Activated naive CD8-positive, alpha-beta T cell treated with anti-CD3 and anti-CD28 coated beads, Interleukin-2, amount 50 U/mL, for 24 hours (primary cell): Measurements from ENCODE around the gene EPS8L1.
A peak's percentile ranks its signal among the peaks of the same experiment; 100 is the strongest.
"Not testable (repeated sequence)": the region's sequence is repeated elsewhere in the genome, so short reads cannot be mapped to it uniquely, and the experiment has no call there.

ENCODE experiments used
- ATAC-seq: fragments of 150-1000 bp; cut with Tn5 transposase; one replicate; pipeline ENCODE4 v1.10.0; 2021
- DNase-seq: peaks from one replicate; pipeline ENCODE4 v3.0.0; 2021
- H3K27ac Mint-ChIP-seq: one replicate; pipeline ENCODE4 v1.8.0; 2021; ENCODE audit warnings: mild to moderate bottlenecking, mixed read lengths
- H3K27me3 Mint-ChIP-seq: one replicate; pipeline ENCODE4 v1.8.0; 2021; ENCODE audit warnings: mixed read lengths
- H3K36me3 Mint-ChIP-seq: one replicate; pipeline ENCODE4 v1.8.0; 2021; ENCODE audit warnings: low read depth, mixed read lengths
- H3K4me1 Mint-ChIP-seq: one replicate; pipeline ENCODE4 v1.8.0; 2021; ENCODE audit warnings: mixed read lengths
- H3K4me3 Mint-ChIP-seq: one replicate; pipeline ENCODE4 v1.8.0; 2021; ENCODE audit warnings: mild to moderate bottlenecking, moderate library complexity, mixed read lengths
- H3K9me3 Mint-ChIP-seq: one replicate; pipeline ENCODE4 v1.8.0; 2021; ENCODE audit warnings: mixed read lengths

The EPS8L1 gene

DNA sequence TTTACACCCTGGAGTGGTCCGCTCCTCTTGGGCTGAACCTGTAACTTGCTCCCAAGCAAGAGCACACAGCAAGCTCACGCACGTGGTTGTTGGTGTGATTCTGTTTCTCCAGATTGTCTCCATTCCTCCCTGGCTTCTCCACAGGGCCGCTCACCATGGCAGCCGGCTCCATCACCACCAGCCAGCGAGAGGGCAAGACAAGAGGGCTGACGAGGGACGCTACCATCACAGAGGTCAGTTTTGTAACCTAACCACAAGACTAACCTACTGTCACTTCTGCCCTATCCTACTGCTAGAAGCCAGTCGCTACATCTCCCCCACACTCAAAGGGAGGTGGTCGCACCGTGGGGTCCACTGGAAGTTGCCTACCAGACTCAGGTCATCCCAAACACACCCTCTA lies 33.0 kb upstream of the EPS8L1 start:
- Mint-ChIP-seq H3K4me1 (peaks cover 20% of the 10 kb centered on the region), H3K9me3 (no peaks in the 10 kb centered on the region), H3K4me3 (peak overlapping the region; percentile 73), H3K27me3 (no peaks in the 10 kb centered on the region), H3K27ac (peak overlapping the region; percentile 85), H3K36me3 (peaks cover 28% of the 10 kb centered on the region)
- ATAC-seq (no peak), DNase-seq (no peak)

DNA sequence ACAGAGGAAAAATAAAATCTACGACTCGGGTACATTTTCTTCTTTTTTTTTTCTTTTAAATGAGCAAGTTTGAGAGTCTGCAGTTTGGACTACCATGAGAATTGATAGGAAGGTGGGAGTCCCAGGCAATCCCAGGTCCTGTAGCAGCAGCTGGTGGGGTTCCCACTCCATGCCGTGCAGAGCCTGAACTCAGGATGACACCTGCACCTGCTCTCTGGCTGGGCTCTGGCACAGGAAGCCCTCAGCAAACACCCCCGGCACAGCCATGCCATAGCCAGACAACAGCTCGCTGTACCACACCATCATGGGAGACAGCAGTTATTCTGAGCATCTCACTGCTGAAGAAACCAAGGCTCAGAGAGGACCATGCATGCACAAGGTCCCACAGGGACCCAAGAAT lies 31.4 kb upstream of the EPS8L1 start:
- no peaks in the 10 kb centered on the region for H3K9me3 Mint-ChIP-seq
- DNase-seq (no peak), ATAC-seq (no peak)
- no peak overlapping the region for H3K4me3 Mint-ChIP-seq
- H3K27me3 Mint-ChIP-seq: no peaks in the 10 kb centered on the region
- peaks cover 20% of the 10 kb centered on the region for H3K4me1 Mint-ChIP-seq
- peaks cover 31% of the 10 kb centered on the region for H3K36me3 Mint-ChIP-seq
- H3K27ac Mint-ChIP-seq: no peak overlapping the region

DNA sequence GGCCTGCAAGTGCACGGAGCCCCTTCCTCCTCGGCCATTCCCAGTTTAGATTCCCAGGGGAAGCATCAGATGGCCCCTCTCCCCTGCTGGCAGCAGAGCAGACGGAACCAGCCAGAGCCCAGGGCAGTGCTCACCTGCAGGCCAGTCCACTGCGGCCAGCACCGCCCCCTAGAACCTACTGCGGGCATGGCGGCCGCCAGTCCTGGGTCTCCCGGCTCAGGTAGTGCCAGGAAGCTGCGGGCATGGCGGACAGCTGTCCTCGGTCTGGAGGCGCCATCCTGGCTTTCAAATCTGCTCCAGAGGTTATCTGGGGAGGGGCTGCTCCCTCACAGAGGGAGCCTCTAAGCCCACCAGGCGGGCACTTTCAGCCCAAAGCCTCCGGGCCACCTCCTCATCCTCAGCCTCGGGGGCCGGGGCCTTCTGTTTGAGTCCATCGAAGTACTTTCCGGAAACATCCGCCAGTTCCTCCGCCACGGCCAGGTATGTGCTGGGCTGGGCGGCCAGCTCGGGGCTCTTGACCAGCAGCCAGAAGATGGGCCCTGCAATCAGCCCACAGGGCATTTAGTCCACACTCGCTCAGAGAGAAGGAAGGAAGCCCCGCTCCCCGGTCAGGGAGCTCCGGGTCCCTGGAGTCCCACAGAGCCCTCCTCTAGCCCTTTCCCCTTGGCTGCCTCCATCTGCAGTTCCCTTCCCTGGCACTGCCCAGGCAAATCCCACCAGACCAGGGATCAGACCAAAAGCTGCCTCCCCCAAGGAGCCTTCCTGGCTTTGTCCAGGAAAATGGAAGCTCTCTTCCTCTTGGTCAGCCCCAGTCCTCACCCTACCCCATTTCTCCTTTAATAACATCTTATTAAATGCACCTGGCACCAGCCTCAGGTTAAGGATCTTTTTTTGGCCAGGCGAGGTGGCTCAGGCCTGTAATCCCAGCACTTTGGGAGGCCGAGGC lies 30.6 kb upstream of the EPS8L1 start:
- no peaks in the 10 kb centered on the region for H3K9me3 Mint-ChIP-seq
- ATAC-seq (no peak), DNase-seq (no peak)
- H3K4me3 Mint-ChIP-seq: no peak overlapping the region
- no peak overlapping the region for H3K27ac Mint-ChIP-seq
- no peaks in the 10 kb centered on the region for H3K27me3 Mint-ChIP-seq
- H3K4me1 Mint-ChIP-seq: peaks cover 20% of the 10 kb centered on the region
- H3K36me3 Mint-ChIP-seq: peaks cover 29% of the 10 kb centered on the region

DNA sequence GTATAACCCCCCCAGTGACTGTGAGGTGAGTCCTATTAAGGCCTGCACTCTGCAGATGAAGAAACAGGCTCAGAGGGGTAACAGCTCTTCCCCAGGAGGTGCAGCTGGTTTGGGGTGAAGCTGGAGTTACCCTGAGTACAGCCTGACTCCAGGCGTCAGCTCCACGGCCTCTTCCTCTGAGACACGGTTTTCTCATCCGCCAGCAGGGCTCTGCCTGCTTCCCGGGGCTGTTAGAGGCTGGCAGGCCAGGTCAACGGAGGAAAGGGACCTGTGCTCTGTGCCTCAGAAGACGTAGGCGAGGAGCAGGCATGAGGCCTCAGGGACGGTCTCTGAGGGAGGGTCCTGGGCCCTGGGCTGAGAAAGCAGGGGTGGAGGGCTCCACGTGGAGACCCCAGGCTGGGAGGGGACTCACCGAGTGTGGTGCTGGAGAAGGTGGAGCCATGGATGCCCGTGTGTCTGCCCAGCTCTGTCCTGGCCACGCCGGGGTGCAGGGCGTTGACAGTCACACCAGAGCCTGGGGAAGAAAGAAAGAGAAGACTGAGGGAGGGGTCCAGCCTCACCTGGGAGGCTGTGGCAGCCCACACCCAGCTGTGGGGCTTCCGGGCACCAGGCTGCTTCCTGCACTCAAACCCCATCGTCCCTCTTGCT lies 28.6 kb upstream of the EPS8L1 start:
- no peak for DNase-seq

DNA sequence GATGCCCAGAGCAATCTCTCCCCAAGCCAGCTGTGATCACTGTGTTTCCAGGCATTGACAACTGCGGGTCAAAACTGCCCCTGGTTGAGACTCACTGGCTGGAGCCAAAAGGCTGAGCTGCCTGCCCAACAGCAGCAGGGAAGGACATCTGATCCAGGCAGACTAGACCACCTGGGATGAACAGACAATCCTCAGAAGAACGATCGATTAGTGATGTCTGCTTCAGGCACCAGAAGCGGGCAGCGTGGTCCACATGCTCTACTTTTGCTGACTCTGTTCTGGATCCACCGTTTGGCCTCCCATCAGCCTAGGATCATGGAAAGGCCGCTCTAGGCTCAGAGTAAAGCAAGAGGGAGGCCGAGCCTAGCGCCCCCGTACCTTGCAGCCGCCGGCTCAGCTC lies 27.7 kb upstream of the EPS8L1 start:
- ATAC-seq (no peak), DNase-seq (no peak)
- H3K4me3 Mint-ChIP-seq: no peak overlapping the region
- no peaks in the 10 kb centered on the region for H3K27me3 Mint-ChIP-seq
- no peak overlapping the region for H3K27ac Mint-ChIP-seq
- H3K36me3 Mint-ChIP-seq: peaks cover 28% of the 10 kb centered on the region
- no peaks in the 10 kb centered on the region for H3K9me3 Mint-ChIP-seq
- peaks cover under 1% of the 10 kb centered on the region for H3K4me1 Mint-ChIP-seq

More for the DNA sequence above, 28.6 kb upstream of the EPS8L1 start:
- Mint-ChIP-seq H3K27ac (no peak overlapping the region), H3K9me3 (no peaks in the 10 kb centered on the region), H3K4me1 (peaks cover 9% of the 10 kb centered on the region), H3K4me3 (no peak overlapping the region), H3K36me3 (peaks cover 28% of the 10 kb centered on the region), H3K27me3 (no peaks in the 10 kb centered on the region)
- no peak for ATAC-seq

DNA sequence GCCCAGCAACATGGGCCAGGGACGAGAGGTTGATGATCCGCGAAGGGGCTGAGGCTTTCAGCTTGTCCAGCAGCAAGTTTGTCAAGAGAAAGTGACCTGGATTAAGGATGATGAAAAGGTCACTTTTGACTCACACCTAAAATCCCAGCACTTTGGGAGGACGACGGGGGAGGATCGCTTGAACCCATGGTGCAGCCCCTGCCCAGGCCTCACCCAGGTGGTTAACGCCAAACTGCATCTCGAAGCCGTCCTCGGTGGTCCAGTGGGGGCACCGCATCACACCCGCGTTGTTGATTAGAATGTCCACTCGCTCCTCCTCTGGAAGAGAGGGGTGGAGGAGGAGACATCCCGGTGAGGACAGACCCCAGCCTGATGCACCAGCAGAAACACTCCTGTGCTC lies 27.2 kb upstream of the EPS8L1 start:
- H3K27ac Mint-ChIP-seq: no peak overlapping the region
- no peak for DNase-seq
- no peaks in the 10 kb centered on the region for H3K27me3 Mint-ChIP-seq
- no peak overlapping the region for H3K4me3 Mint-ChIP-seq
- H3K4me1 Mint-ChIP-seq: no peaks in the 10 kb centered on the region
- H3K36me3 Mint-ChIP-seq: peaks cover 29% of the 10 kb centered on the region
- no peak for ATAC-seq
- H3K9me3 Mint-ChIP-seq: no peaks in the 10 kb centered on the region

DNA sequence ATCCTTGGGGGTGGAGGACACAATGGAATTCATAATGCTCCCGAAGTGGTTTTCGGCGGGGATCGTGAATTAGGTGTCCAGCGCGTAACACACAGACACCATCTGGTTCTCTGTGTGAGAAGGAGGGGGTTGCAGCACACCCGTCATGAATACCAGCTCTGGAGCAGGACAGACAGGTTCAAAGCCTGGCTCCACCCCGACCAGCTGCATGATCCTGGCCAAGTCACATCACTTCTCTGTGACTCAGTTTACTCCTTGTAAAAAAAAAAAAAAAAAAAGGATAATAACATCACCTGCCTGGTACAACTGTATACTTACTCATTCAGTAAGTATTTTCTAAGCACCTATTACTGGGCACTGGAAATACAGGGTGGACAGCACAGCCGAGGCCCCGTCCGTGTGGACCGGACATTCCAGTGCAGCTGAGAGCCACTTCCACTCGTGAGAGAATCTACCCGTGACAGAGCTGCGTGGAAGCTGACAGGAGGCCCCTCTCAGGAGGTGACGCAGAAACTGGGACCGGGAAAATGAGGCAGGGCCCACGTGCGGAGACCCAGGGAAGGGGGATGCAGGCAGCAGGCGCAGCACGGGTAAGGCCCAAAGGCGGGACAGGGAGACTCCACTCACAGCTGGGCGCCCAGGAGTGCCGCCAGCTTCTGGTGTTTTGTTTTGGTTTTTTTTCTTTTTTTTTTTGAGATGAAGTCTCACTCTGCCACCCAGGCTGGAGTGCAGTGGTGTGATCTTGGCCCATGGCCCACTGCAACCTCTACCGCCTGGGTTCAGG lies 24.7 kb upstream of the EPS8L1 start:
- Mint-ChIP-seq H3K36me3 (peaks cover 30% of the 10 kb centered on the region), H3K27ac (no peak overlapping the region), H3K27me3 (no peaks in the 10 kb centered on the region), H3K9me3 (no peaks in the 10 kb centered on the region), H3K4me1 (no peaks in the 10 kb centered on the region), H3K4me3 (no peak overlapping the region)
- no peak for DNase-seq
- ATAC-seq: no peak

DNA sequence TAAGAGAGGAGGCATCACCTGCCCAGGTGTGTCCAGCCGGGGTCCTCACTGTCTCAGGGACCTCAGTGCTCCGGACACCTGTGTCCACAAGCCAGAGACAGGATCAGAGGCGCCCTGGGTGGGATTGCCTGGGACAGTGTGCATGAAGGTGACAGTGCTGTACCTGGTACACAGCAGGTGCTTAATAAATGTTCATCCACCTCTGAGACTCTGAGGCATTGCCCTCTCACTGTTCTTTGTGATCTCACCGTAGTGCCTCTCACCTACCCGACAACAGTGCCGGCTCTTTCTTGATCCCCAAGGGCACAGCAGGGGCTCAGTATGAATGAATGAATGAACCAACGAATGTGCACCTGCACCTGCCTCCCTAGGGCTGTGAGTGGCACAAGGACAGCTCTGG lies 21.9 kb upstream of the EPS8L1 start:
- no peak overlapping the region for H3K4me3 Mint-ChIP-seq
- no peaks in the 10 kb centered on the region for H3K9me3 Mint-ChIP-seq
- no peak for DNase-seq
- ATAC-seq: no peak
- peaks cover 40% of the 10 kb centered on the region for H3K36me3 Mint-ChIP-seq
- no peaks in the 10 kb centered on the region for H3K4me1 Mint-ChIP-seq
- H3K27me3 Mint-ChIP-seq: no peaks in the 10 kb centered on the region
- H3K27ac Mint-ChIP-seq: no peak overlapping the region

DNA sequence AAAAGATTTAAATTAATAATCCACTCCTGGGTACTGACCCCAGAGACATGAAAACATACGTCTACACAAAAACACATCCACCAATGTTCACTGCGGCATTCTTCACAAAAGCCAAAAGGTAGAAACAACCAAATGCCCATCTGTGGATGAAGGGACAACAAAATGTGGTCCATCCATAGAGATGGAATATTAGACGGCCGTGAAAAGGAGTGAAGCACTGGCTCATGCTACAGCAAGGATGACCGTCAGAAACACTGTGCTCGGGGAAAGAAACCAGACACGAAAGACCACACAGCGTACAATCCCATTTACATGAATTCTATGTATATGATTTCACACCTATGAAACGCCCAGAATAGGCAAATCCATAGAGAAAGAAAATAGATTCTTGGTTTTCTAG lies 18.8 kb upstream of the EPS8L1 start:
- no peak overlapping the region for H3K27ac Mint-ChIP-seq
- no peaks in the 10 kb centered on the region for H3K27me3 Mint-ChIP-seq
- DNase-seq (no peak), ATAC-seq (no peak)
- H3K4me3 Mint-ChIP-seq: no peak overlapping the region
- peaks cover 4% of the 10 kb centered on the region for H3K4me1 Mint-ChIP-seq
- no peaks in the 10 kb centered on the region for H3K9me3 Mint-ChIP-seq
- peaks cover 41% of the 10 kb centered on the region for H3K36me3 Mint-ChIP-seq

DNA sequence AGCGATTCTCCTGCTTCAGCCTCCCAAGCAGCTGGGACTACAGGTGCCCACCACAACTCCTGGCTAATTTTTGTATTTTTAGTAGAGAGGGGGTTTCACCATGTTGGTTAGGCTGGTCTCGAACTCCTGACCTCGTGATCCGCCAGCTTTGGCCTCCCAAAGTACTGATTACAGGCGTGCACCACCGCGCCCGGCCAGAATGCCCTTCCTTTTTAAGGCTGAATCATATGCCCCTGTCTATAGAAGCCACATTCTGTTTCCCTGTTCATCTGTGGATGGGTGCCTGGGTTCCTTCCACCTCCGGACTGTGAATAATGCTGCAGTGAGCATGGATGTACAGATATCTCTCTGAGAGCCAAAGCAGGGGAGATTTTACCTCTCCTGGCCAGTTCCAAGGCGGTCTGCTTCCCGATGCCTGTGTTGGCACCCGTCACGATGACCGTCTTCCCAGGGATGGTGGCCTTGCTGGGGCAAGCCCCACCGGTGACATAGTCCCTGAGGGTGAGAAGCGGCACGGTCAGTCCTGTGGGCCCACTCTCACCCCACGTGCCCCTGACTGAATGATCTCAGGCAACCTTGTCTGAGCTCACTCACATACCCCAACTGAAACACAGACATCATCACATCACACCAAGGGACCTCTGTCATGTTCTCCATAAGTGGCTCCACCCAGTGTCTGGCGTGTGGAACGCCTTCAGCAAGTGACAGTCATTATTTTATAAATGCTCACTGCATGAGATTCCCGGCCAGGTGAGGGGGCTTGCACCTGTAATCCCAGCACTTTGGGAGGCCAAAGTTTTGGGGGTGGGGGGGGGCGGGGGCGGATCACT lies 16.7 kb upstream of the EPS8L1 start:
- Mint-ChIP-seq H3K27me3 (no peaks in the 10 kb centered on the region), H3K4me1 (peaks cover 13% of the 10 kb centered on the region), H3K27ac (no peak overlapping the region)

DNA sequence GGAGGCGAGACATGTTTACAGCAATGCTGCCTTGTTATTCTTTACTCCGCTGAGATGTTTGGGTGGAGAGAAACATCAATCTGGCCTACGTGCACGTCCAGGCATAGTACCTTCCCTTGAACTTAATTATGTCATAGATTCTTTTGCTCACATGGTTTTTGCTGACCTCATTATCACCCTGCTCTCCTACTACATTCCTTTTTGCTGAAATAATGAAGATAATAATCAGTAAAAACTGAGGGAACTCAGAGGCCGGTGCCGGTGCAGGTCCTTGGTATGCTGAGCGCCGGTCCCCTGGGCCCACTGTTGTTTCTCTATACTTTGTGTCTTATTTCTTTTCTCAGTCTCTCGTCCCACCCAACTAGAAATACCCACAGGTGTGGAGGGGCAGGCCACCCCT lies 15.4 kb upstream of the EPS8L1 start:
- not testable (repeated sequence) for H3K4me3 Mint-ChIP-seq, H3K9me3 Mint-ChIP-seq, H3K27me3 Mint-ChIP-seq, ATAC-seq, H3K27ac Mint-ChIP-seq, DNase-seq
- Mint-ChIP-seq H3K36me3 (peaks cover 25% of the 10 kb centered on the region), H3K4me1 (peaks cover 13% of the 10 kb centered on the region)

More for the DNA sequence above, 16.7 kb upstream of the EPS8L1 start:
- DNase-seq: no peak
- H3K4me3 Mint-ChIP-seq: no peak overlapping the region
- ATAC-seq: no peak
- H3K36me3 Mint-ChIP-seq: peaks cover 28% of the 10 kb centered on the region
- no peaks in the 10 kb centered on the region for H3K9me3 Mint-ChIP-seq

DNA sequence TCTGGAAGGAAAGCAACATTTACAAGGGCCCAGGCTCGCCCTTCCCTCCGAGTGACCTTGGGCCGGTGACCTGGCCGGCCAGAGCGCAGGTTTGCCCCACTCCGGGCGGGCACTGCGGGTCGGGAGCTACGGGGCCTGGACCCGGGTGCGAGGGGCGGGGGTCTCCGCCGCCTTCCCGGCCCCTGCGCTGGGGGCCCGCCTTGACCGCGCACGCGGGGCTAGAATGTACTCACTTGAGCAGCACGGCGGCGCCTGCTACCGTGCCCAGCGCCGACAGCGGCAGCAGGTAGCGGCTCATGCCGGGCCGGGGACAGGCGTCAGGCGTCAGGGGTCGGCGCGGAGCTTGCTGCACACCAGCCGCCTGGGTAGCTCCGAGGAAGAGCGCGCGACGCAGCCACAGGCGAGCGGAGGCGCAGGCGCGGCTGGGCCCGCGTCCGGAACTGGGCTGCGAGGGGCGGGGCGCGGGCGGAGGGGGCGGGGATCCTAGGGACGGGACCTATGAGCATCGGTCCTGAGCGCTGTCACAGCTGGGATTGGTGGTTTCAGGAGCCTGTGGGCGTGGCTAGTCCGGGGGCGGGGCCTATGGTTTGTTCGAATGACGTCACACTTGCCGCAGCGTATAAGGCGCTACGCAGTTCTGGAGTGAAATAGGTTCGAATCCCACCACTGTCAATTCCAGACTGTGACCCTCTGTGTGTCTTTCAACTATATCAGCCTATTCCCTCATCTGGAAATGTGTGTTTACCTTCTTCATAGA lies 12.8 kb upstream of the EPS8L1 start, which contains the start of gene RDH13:
Gene RDH13 (minus strand): TSS at position 414 of the 757 bp plus-strand sequence. CDS start 116 bp downstream, at position 298.
- DNase-seq (peak; percentile 100), ATAC-seq (peak; percentile 99)
- H3K9me3 Mint-ChIP-seq: no peaks in the 10 kb centered on the region
- H3K4me1 Mint-ChIP-seq: peaks cover 13% of the 10 kb centered on the region
- peaks cover 21% of the 10 kb centered on the region for H3K27me3 Mint-ChIP-seq
- H3K27ac Mint-ChIP-seq: peak within 1 kb of the TSS; percentile 35
- peak within 1 kb of the TSS; percentile 84 for H3K4me3 Mint-ChIP-seq
- H3K36me3 Mint-ChIP-seq: peaks cover 10% of the 10 kb centered on the region

DNA sequence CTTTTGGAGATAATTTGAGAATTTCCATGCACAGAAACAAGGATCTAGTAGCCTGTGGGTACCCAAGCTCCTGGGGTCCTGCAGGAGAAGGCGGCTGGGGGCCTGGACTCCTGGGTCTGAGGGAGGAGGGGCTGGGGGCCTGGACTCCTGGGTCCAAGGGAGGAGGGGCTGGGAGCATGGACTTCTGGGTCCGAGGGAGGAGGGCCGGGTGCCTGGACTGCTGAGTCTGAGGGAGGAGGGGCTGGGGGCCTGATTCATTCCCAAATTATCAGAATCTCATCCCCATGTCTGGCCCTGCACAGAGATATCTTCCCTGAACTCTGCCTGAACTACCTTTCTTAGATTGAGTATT lies 12.2 kb upstream of the EPS8L1 start:
- ATAC-seq: no peak
- peaks cover 13% of the 10 kb centered on the region for H3K4me1 Mint-ChIP-seq
- no peak overlapping the region for H3K27ac Mint-ChIP-seq
- DNase-seq: no peak
- peaks cover 27% of the 10 kb centered on the region for H3K27me3 Mint-ChIP-seq
- peaks cover 7% of the 10 kb centered on the region for H3K36me3 Mint-ChIP-seq
- peak overlapping the region; percentile 84 for H3K4me3 Mint-ChIP-seq
- H3K9me3 Mint-ChIP-seq: no peaks in the 10 kb centered on the region
